Liver (tissue), 3 donors: ENCODE measurements around the gene ZNF775.

Experiments
- ATF3 ChIP-seq: IDR thresholded peaks from 2 replicates; pipeline ENCODE4 v1.6.1; 2016; ENCODE audit warnings: antibody characterized with exemption
- CTCF ChIP-seq: fragments of 150-350 bp; IDR thresholded peaks from 2 replicates; pipeline ENCODE4 v1.5.1; 2017; ENCODE audit warnings: improper control_type of control experiment, low read depth, low read length; ENCODE audit not compliant: missing input control
- EGR1 ChIP-seq, 2 donors: IDR thresholded peaks; 2 replicates each; pipeline ENCODE4 v1.6.1; 2016 to 2018; ENCODE audit warnings: antibody characterized with exemption in 2 of 2, low read depth in 2 of 2
- HNF4G ChIP-seq: IDR thresholded peaks from 2 replicates; pipeline ENCODE4 v1.6.1; 2016; ENCODE audit warnings: antibody characterized with exemption
- RXRA ChIP-seq, 2 donors: IDR thresholded peaks; 2 replicates each; pipeline ENCODE4 v1.6.1; 2017 to 2018; ENCODE audit warnings: antibody characterized with exemption in 2 of 2, mild to moderate bottlenecking in 1 of 2
- SP1 ChIP-seq: IDR thresholded peaks from 2 replicates; pipeline ENCODE4 v1.6.1; 2018; ENCODE audit warnings: antibody characterized with exemption, mild to moderate bottlenecking
- donor health status: healthy.
- donor health status: healthy.

- TF ChIP-seq CTCF (no peak), EGR1 (IDR thresholded peaks at IDR 0.05; ENCODE audit: low read depth in 2 of 2) (no peak), HNF4G (no peak), RXRA (IDR thresholded peaks at IDR 0.05) (peak; percentile 41 to 52), SP1 (peak; percentile 46), ATF3 (no peak)
Observed at GRCh38 chr7:150368884-150369747, 10.0 kb upstream of the ZNF775 start.
